ENCODE results near the gene ASCC3. TPM values are rescaled to one million over a fixed set of nuclear protein-coding genes. Genes with fewer than 3 reads are reported as not detected.

ASCC3 gene
- total RNA-seq, 4 donors from 2014 or later = 25.9 to 40.9 (median 31.3) TPM

GRCh38 chr6:100721256-100721655 lies 159.9 kb downstream of the ASCC3 start:
- Histone ChIP-seq H3K4me3 (no peak overlapping the region), H3K36me3 (peaks cover 3% of the 10 kb centered on the region), H3K27me3 (no peaks in the 10 kb centered on the region), H3K4me1 (no peaks in the 10 kb centered on the region), H3K27ac (no peak overlapping the region), H3K9me3 (peaks cover 9% of the 10 kb centered on the region)
- TF ChIP-seq EP300 (IDR thresholded peaks at IDR 0.05) = no peak
- TF ChIP-seq CTCF (IDR thresholded peaks at IDR 0.05) = no peak
- no peak for TF ChIP-seq POLR2AphosphoS5 (IDR thresholded peaks at IDR 0.05)
- no peak for TF ChIP-seq POLR2A (IDR thresholded peaks at IDR 0.05)
- DNase-seq (ENCODE audit: low spot score in 2 of 2) = no peak

- Histone ChIP-seq H3K4me1 (no peaks in the 10 kb centered on the region), H3K4me3 (no peak overlapping the region), H3K9me3 (peaks cover 9% of the 10 kb centered on the region), H3K36me3 (peaks cover 3% of the 10 kb centered on the region), H3K27me3 (no peaks in the 10 kb centered on the region), H3K27ac (no peak overlapping the region)
- no peak for TF ChIP-seq CTCF (IDR thresholded peaks at IDR 0.05)
- 54% methylated on average over 5 of the region's 5 CpGs for WGBS
- no peak for DNase-seq (ENCODE audit: low spot score in 2 of 2)
Measured at GRCh38 chr6:100719883-100720682, 161.0 kb downstream of the ASCC3 start.

- no peak overlapping the region for H3K4me3 ChIP-seq
- WGBS = 93% methylated on average over 6 of the region's 6 CpGs
- H3K27ac ChIP-seq = no peak overlapping the region
- no peaks in the 10 kb centered on the region for H3K4me1 ChIP-seq
- no peaks in the 10 kb centered on the region for H3K27me3 ChIP-seq
- DNase-seq (ENCODE audit: low spot score in 2 of 2) = no peak
- peaks cover 5% of the 10 kb centered on the region for H3K36me3 ChIP-seq
- H3K9me3 ChIP-seq = no peaks in the 10 kb centered on the region
- TF ChIP-seq EP300 (IDR thresholded peaks at IDR 0.05) = no peak
Measured at GRCh38 chr6:100712997-100713396, 168.1 kb downstream of the ASCC3 start.

GRCh38 chr6:100706491-100706890 lies 174.6 kb downstream of the ASCC3 start:
- Histone ChIP-seq H3K27me3 (no peaks in the 10 kb centered on the region), H3K36me3 (no peaks in the 10 kb centered on the region), H3K9me3 (no peaks in the 10 kb centered on the region), H3K27ac (no peak overlapping the region), H3K4me1 (no peaks in the 10 kb centered on the region), H3K4me3 (no peak overlapping the region)
- no peak for DNase-seq (ENCODE audit: low spot score in 2 of 2)
- TF ChIP-seq POLR2A (IDR thresholded peaks at IDR 0.05) (no peak), EP300 (IDR thresholded peaks at IDR 0.05) (no peak), POLR2AphosphoS5 (IDR thresholded peaks at IDR 0.05) (no peak), CTCF (IDR thresholded peaks at IDR 0.05) (no peak)
- WGBS = 47% methylated on average over 2 of the region's 2 CpGs

GRCh38 chr6:100704961-100705360 lies 176.2 kb downstream of the ASCC3 start:
- Histone ChIP-seq H3K27me3 (no peaks in the 10 kb centered on the region), H3K9me3 (no peaks in the 10 kb centered on the region), H3K27ac (no peak overlapping the region), H3K4me3 (no peak overlapping the region), H3K4me1 (no peaks in the 10 kb centered on the region), H3K36me3 (peaks cover 5% of the 10 kb centered on the region)
- WGBS = 84% methylated on average over 5 of the region's 5 CpGs
- DNase-seq (ENCODE audit: low spot score in 2 of 2) = no peak
- TF ChIP-seq EP300 (IDR thresholded peaks at IDR 0.05) (no peak), POLR2A (IDR thresholded peaks at IDR 0.05) (no peak), POLR2AphosphoS5 (IDR thresholded peaks at IDR 0.05) (no peak), CTCF (IDR thresholded peaks at IDR 0.05) (no peak)

GRCh38 chr6:100701728-100702127 lies 179.4 kb downstream of the ASCC3 start:
- H3K9me3 ChIP-seq = no peaks in the 10 kb centered on the region
- no peak for TF ChIP-seq CTCF (IDR thresholded peaks at IDR 0.05)
- TF ChIP-seq EP300 (IDR thresholded peaks at IDR 0.05) = no peak
- TF ChIP-seq POLR2A (IDR thresholded peaks at IDR 0.05) = no peak
- no peak for TF ChIP-seq POLR2AphosphoS5 (IDR thresholded peaks at IDR 0.05)
- H3K27ac ChIP-seq = no peak overlapping the region

More at GRCh38 chr6:100701728-100702127, 179.4 kb downstream of the ASCC3 start:
- WGBS = 94% methylated on average over 2 of the region's 2 CpGs
- Histone ChIP-seq H3K4me3 (no peak overlapping the region), H3K4me1 (no peaks in the 10 kb centered on the region), H3K36me3 (peaks cover 8% of the 10 kb centered on the region), H3K27me3 (no peaks in the 10 kb centered on the region)
- no peak for DNase-seq (ENCODE audit: low spot score in 2 of 2)
